ENCODE data around the gene PSRC1.

- TF ChIP-seq EZH2phosphoT487 (conservative IDR thresholded peaks at IDR 0.05; ENCODE audit: low read length) (no peak), CTCF (IDR thresholded peaks at IDR 0.05; ENCODE audit: insufficient read depth, low read length, poor library complexity, severe bottlenecking) (no peak)
Measured at GRCh38 chr1:109266965-109267364, 16.0 kb downstream of the PSRC1 start.
